ENCODE data around the gene CYBRD1. TPM values are rescaled to one million over a fixed set of nuclear protein-coding genes. Genes with fewer than 3 reads are reported as not detected.

CYBRD1 gene, protein sequence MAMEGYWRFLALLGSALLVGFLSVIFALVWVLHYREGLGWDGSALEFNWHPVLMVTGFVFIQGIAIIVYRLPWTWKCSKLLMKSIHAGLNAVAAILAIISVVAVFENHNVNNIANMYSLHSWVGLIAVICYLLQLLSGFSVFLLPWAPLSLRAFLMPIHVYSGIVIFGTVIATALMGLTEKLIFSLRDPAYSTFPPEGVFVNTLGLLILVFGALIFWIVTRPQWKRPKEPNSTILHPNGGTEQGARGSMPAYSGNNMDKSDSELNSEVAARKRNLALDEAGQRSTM
- 144 and 156 TPM in 2 replicates for total RNA-seq

DNA sequence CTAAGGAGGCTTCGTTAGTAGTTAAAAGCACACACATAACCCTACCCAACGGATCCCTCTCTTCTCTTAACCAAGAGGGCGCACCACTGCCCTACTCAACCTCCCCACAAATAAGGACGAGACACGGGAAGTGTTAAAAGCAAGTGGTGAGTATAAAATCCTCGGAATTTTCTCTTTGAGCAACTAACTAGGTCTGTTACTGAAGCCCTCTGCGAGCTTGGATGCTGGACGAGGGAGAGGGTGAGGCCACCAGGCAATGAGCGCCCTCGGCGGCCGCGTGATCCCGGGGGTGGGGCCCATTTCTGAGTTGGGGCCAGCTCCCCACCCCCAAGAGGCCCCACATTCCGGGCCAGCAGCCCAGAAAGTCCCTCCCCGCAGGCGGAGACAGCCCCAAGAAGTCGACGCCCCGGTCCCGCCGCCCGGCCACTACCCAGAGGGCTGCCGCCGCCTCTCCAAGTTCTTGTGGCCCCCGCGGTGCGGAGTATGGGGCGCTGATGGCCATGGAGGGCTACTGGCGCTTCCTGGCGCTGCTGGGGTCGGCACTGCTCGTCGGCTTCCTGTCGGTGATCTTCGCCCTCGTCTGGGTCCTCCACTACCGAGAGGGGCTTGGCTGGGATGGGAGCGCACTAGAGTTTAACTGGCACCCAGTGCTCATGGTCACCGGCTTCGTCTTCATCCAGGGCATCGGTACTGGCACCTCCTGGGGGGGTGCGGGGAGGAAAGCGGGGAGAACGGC lies at the start of gene CYBRD1:
Gene CYBRD1 (plus strand): TSS at position 423 of the 736 bp plus-strand sequence. CDS start 72 bp downstream, at position 495.

Other genes with a start within 250 kb of the CYBRD1 start
- gene METTL8, start 88.5 kb upstream of the CYBRD1 start, total RNA-seq, result 13.4 and 34.7 TPM in 2 replicates
- gene DCAF17, start 88.2 kb upstream of the CYBRD1 start, total RNA-seq, result 23.1 and 25.8 TPM in 2 replicates
- 108 and 173 TPM in 2 replicates for gene DYNC1I2, start 165.0 kb downstream of the CYBRD1 start, total RNA-seq